NCI-H69 (cell line): ENCODE measurements around the gene HDDC3.

Source experiments
- DNase-seq: peaks from one replicate; lab custom pipeline; 2025; lab: John Stamatoyannopoulos, UW

HDDC3 gene

DNA sequence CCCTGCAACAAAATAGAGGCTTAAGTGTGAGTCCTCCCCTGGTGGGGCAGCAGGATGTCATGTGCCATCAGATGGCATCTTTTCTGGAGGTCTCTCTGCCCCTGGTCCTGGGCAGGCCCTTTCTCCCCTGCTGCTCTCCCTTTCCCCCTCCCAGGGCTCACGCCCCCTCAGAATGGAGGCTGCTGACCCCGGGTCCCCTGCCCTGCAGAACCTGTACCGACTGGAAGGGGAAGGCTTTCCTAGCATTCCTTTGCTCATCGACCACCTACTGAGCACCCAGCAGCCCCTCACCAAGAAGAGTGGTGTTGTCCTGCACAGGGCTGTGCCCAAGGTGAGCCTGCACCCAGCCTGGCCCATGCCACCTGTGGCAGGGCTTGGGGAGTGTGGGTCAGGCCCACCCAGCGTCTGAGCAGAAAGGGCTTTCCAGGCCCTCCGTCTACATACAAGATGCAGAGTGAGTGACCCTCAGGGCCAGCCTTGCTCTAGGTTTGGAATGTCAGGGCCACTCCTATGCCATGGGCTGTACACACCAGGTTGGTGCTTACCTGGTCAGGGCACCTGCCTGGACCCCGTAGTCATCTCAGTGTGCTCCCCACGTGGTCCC is 40.9 kb downstream of the HDDC3 start:
- no peak for DNase-seq

DNA sequence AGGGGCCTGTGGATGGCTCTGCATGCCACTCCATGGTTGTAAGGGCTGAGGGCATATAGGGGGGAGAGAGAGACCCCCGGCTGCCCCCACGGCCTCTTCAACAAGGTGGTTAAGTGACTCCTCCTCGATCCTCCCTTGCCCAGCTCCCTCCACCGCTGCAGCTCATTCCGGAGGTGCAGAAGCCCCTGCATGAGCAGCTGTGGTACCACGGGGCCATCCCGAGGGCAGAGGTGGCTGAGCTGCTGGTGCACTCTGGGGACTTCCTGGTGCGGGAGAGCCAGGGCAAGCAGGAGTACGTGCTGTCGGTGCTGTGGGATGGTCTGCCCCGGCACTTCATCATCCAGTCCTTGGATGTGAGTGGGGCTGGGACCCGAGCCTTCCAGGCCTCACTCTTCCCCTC is 41.5 kb downstream of the HDDC3 start:
- no peak for DNase-seq

DNA sequence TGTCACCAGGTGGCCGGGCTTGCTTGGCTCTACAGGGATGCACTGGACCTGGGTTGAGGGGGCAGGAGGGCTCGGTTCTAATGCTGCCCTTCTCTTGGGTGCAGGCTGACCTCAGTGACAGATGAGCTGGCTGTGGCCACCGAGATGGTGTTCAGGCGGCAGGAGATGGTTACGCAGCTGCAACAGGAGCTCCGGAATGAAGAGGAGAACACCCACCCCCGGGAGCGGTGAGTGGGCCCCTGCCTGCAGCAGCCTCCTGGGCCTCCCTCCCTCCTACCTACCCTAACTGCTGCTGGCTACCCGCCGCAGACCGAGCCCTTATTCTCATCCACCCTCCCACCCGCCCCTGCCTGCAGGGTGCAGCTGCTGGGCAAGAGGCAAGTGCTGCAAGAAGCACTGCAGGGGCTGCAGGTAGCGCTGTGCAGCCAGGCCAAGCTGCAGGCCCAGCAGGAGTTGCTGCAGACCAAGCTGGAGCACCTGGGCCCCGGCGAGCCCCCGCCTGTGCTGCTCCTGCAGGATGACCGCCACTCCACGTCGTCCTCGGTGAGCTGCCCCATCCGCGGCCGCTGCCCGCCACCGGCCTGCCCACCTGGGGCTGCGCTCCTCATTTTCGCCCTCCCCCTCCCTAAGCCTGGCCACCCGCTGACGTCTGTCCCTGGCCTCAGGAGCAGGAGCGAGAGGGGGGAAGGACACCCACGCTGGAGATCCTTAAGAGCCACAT is 42.5 kb downstream of the HDDC3 start:
- no peak for DNase-seq

DNA sequence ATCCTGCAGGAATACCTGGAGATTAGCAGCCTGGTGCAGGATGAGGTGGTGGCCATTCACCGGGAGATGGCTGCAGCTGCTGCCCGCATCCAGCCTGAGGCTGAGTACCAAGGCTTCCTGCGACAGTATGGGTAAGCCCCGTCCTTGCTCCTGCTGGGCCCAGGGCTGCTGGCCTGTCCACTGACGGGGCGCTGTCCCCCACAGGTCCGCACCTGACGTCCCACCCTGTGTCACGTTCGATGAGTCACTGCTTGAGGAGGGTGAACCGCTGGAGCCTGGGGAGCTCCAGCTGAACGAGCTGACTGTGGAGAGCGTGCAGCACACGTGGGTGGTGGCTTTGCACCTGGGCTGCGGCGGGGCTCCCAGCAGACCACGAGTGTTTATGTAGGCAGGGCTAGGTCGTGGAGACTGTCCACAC is 43.0 kb downstream of the HDDC3 start:
- no peak for DNase-seq

DNA sequence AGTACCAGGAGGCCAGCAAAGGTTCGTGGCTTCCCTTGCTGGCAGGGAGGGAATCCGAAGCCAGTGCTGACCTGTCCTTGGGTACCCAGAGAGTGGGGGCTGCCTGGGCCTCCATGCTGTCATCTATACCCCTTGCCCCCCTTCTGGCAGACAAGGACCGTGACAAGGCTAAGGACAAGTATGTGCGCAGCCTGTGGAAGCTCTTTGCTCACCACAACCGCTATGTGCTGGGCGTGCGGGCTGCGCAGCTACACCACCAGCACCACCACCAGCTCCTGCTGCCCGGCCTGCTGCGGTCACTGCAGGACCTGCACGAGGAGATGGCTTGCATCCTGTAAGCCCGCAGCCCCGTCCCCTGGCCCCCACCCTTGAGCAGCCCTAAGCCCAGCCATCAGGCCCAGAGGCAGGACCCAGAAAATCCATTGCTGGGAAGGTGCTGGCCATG is 45.3 kb downstream of the HDDC3 start:
- no peak for DNase-seq

DNA sequence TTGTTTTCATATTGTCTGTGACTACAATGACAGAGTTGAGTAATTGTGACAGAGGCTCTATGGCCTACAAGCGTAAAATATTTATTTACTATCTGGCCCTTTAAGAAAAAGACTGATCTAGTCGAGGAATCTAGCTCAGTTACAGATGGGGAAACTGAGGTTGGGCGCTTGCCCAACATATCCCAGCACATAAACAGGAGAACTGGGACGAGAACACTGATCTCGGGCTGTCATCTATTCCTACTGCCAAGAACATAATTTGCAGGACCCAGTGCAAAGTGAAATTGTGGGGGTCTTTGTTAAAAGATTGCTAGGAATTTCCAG is 46.1 kb downstream of the HDDC3 start:
- no peak for DNase-seq

DNA sequence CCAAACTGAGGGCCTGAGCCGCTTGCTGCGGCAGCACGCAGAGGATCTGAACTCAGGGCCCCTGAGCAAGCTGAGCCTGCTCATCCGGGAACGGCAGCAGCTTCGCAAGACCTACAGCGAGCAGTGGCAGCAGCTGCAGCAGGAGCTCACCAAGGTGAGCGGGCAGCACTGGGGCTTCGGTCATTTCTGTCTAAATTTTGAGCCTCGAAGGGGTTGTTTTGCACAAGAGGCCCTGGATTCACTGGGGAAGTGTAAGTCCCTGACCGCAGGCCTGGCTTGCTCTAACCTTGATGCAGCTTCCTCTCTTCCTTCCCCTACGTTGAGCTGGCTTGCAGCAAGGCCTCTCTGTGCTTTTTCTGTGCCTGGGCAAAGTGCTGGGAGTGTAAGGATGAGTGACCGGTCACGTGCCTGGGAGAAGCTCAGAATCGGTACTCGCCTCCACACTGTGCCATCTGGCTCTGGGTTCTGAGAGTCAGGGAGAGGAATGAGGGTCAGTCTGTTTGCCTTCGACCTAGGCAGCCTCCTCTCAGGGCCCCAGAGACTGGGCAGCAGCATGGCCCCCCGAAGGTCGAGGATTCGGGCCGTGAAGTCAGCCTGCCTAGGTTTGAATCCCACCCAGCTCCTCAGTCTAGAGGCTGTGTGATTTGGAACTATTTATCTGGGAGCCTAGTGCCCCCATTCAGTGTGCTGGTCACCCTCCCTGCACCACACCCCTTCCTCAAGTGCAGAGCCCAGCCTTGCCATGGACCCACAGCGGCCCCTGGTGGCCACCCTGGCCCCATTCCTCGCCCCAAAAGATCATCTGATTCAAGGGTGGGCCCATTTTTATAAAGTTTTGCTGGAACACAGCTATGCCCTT is 46.7 kb downstream of the HDDC3 start:
- DNase-seq, result peak; percentile 58

DNA sequence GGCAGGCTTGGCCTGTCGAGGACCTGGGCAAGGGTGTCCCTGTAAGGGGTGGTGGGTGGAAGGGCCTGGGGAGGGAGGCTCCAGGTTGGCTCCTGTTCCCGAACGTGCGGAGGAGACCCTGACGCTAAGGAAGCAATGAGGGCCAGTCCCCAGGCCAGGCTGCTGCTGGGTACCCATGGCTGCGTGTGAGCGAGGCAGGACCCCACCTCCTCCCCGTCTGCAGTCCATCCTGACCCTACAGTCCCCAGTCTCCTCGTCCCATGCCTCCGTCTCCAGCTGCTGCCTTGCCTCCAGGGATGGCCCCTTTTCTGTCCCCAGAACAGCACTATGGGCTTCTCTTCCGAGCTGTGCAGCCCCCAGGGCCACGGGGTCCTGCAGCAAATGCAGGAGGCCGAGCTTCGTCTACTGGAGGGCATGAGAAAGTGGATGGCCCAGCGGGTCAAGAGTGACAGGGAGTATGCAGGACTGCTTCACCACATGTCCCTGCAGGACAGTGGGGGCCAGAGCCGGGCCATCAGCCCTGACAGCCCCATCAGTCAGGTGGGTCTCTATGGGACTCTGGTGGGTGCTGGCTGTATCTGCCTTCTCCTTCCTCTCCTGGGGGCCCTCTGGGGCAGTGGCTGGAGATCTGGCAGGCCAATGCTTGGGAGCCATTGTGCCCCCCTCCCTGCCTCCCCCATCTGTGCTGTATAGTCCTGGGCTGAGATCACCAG is 47.5 kb downstream of the HDDC3 start:
- DNase-seq, result no peak

DNA sequence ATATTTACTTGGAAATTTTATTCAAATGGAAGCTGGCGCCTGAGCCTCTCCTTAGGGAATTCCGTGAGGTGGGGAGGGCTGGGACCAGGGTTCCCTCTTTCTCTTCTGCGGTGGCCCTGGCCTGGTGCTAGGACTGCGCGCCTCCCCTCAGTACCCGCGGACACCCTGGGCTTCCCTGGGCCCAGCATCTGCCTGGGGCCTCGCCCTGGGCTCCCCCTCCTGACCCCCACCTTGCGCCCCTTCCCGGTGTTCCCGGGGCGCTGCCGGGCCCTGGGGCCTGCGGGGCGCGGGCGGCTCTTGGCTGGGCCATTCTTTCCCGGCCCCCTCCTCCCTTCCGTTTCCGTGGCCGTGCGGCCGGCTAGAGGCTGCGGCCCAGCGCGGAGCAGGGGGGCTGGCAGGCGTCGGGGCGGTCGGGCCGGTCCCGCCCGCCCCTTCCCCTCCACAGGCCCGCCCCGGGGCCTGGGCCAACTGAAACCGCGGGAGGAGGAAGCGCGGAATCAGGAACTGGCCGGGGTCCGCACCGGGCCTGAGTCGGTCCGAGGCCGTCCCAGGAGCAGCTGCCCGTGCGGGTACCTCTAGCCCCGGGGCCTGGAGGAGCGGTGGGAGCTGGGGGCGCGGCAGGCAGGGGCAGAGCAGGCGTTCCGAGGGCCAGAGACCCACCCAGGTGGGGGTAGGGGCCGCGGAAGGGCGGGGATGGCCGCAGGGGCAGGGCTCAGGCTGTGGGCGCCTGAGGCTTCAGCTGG is 48.2 kb downstream of the HDDC3 start, which contains the start of gene FES:
Gene FES (plus strand): TSS at position 529 of the 743 bp plus-strand sequence. CDS start 542 bp downstream, outside the sequence.
- DNase-seq, result no peak

DNA sequence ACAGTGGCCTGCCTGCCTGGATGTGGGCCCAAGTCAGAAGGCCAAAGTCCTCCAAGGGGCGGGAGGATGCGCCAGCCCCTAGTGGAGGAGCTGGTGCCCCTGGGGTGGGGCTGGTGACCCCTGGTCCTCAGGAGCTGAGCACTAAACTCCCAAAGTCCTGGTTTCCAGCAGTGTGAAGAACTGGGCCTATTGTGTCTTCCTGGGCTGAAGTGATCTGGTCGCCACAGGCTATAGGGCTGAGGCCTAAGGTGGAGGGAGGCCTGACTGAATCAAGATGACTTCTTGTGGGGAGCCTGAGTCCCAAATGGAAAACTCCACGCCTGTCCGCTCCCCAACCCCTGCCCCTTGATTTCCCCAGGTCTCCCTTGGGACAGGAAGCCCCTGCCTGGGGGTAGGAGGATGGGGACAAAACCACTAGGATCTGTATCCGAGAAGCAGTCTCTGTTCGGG is 48.8 kb downstream of the HDDC3 start:
- no peak for DNase-seq

DNA sequence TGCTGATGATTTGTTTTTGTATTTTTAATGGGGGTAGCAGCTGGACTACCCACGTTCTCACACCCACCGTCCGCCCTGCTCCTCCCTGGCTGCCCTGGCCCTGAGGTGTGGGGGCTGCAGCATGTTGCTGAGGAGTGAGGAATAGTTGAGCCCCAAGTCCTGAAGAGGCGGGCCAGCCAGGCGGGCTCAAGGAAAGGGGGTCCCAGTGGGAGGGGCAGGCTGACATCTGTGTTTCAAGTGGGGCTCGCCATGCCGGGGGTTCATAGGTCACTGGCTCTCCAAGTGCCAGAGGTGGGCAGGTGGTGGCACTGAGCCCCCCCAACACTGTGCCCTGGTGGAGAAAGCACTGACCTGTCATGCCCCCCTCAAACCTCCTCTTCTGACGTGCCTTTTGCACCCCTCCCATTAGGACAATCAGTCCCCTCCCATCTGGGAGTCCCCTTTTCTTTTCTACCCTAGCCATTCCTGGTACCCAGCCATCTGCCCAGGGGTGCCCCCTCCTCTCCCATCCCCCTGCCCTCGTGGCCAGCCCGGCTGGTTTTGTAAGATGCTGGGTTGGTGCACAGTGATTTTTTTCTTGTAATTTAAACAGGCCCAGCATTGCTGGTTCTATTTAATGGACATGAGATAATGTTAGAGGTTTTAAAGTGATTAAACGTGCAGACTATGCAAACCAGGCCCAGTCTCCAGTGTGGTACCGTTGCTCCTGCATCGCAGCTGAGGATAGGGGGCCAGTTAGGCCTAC is 49.4 kb downstream of the HDDC3 start:
- no peak for DNase-seq

DNA sequence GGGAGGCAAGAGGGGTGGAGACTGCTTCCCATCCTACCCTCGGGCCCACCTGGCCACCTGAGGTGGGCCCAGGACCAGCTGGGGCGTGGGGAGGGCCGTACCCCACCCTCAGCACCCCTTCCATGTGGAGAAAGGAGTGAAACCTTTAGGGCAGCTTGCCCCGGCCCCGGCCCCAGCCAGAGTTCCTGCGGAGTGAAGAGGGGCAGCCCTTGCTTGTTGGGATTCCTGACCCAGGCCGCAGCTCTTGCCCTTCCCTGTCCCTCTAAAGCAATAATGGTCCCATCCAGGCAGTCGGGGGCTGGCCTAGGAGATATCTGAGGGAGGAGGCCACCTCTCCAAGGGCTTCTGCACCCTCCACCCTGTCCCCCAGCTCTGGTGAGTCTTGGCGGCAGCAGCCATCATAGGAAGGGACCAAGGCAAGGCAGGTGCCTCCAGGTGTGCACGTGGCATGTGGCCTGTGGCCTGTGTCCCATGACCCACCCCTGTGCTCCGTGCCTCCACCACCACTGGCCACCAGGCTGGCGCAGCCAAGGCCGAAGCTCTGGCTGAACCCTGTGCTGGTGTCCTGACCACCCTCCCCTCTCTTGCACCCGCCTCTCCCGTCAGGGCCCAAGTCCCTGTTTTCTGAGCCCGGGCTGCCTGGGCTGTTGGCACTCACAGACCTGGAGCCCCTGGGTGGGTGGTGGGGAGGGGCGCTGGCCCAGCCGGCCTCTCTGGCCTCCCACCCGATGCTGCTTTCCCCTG is 50.2 kb downstream of the HDDC3 start:
- no peak for DNase-seq

DNA sequence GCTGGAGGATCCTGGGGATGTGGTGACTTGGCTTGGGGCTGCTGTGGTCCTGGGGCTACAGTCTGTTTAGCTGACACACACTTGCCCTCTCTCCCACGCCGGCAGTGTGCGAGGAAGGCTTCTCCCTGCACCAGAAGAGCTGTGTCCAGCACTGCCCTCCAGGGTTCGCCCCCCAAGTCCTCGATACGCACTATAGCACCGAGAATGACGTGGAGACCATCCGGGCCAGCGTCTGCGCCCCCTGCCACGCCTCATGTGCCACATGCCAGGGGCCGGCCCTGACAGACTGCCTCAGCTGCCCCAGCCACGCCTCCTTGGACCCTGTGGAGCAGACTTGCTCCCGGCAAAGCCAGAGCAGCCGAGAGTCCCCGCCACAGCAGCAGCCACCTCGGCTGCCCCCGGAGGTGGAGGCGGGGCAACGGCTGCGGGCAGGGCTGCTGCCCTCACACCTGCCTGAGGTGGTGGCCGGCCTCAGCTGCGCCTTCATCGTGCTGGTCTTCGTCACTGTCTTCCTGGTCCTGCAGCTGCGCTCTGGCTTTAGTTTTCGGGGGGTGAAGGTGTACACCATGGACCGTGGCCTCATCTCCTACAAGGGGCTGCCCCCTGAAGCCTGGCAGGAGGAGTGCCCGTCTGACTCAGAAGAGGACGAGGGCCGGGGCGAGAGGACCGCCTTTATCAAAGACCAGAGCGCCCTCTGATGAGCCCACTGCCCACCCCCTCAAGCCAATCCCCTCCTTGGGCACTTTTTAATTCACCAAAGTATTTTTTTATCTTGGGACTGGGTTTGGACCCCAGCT is 51.0 kb downstream of the HDDC3 start:
- DNase-seq, result no peak

DNA sequence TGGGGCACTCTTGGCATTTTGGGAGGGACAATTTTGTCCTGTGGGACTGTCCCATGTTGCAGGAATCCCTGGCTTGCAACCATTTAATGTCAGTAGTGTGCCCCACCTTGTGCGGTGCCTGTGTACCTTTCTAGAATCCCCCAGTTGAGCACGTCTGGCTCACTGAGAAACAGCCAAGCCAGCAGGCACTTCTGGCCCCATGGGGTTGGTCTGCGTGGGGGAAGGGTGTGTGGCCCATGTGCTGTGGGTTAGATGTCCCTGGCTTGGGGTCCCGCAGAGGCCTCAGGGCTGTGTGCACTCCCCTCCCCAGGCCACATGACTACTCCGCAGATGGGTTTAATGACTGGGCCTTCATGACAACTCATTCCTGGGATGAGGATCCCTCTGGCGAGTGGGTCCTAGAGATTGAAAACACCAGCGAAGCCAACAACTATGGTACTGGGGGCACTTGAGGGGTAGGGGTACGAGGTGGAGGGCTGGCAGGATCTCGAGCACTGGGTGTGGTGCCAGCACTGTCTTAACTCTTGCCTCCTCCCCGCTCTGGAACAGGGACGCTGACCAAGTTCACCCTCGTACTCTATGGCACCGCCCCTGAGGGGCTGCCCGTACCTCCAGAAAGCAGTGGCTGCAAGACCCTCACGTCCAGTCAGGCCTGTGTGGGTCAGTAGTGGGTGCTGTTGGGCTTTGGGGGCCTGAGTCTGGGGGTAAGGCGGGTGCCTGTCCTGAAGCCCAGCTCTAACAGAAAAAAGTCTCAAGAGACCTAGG is 51.8 kb downstream of the HDDC3 start:
- DNase-seq, result no peak
